HUES48 (cell line): ENCODE measurements around the gene A4GALT.
"Not testable (repeated sequence)": the region's sequence is repeated elsewhere in the genome, so short reads cannot be mapped to it uniquely, and the experiment has no call there.

Source experiments
- H3K27ac ChIP-seq: one replicate; pipeline ENCODE4 v1.7.0; 2013; ENCODE audit warnings: low read depth, low read length, inconsistent platforms
- H3K27me3 ChIP-seq: 2 replicates; pipeline ENCODE4 v1.6.1; 2013; ENCODE audit warnings: mild to moderate bottlenecking, low read length; ENCODE audit not compliant: control insufficient read depth, insufficient read depth
- H3K36me3 ChIP-seq: 2 replicates; pipeline ENCODE4 v1.6.1; 2013; ENCODE audit warnings: low read length; ENCODE audit not compliant: control insufficient read depth, insufficient read depth
- H3K4me1 ChIP-seq: 2 replicates; pipeline ENCODE4 v1.6.1; 2013; ENCODE audit warnings: mild to moderate bottlenecking, low read length; ENCODE audit not compliant: control insufficient read depth, insufficient read depth
- H3K4me3 ChIP-seq: 2 replicates; pipeline ENCODE4 v1.5.1; 2013; ENCODE audit warnings: mild to moderate bottlenecking, low read depth, low read length
- H3K9ac ChIP-seq: 2 replicates; pipeline ENCODE4 v1.6.1; 2013; ENCODE audit warnings: mild to moderate bottlenecking, low read depth, low read length, moderate library complexity
- H3K9me3 ChIP-seq: 2 replicates; pipeline ENCODE4 v1.6.1; 2013; ENCODE audit warnings: low read length; ENCODE audit not compliant: control insufficient read depth, insufficient read depth

The A4GALT gene

GRCh38 chr22:42758931-42759629 is 38.4 kb upstream of the A4GALT start:
- H3K4me1 ChIP-seq = 0 out of 2 replicates have a peak, but pooled peaks cover 3% of the 10 kb centered on the region
- no peak overlapping the region for H3K27ac ChIP-seq
- H3K4me3 ChIP-seq = no peak overlapping the region
- H3K9me3 ChIP-seq = no peaks in the 10 kb centered on the region
- no peaks in the 10 kb centered on the region for H3K27me3 ChIP-seq
- no peaks in the 10 kb centered on the region for H3K36me3 ChIP-seq
- H3K9ac ChIP-seq = no peak overlapping the region

GRCh38 chr22:42755553-42755952 is 34.9 kb upstream of the A4GALT start:
- H3K4me1 ChIP-seq, H3K9me3 ChIP-seq, H3K36me3 ChIP-seq, H3K4me3 ChIP-seq, H3K27ac ChIP-seq, H3K27me3 ChIP-seq, H3K9ac ChIP-seq: not testable (repeated sequence)

- H3K27me3 ChIP-seq, H3K9ac ChIP-seq, H3K9me3 ChIP-seq, H3K4me1 ChIP-seq, H3K4me3 ChIP-seq, H3K36me3 ChIP-seq, H3K27ac ChIP-seq: not testable (repeated sequence)
Measured at GRCh38 chr22:42755121-42755520, 34.5 kb upstream of the A4GALT start.

DNA sequence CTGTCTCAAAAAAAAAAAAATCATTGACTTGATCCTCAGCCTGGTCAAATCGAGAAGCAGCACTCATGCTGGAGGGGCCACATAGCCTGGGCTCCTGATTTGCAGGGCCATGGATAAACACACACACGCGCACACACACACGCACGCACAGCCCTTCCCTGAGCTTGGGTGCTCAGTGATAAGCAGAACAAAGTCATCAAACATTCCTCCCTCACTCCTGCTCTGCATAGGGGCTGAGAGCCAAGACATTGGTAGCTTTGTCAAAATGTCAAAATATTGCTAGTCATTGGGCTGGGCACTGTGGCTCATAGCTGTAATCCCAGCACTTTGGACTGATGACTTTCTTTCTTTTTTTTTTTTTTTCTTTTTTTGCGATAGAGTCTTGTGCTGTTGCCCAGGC is 34.0 kb upstream of the A4GALT start:
- Histone ChIP-seq H3K36me3 (no peaks in the 10 kb centered on the region), H3K27me3 (no peaks in the 10 kb centered on the region), H3K27ac (no peak overlapping the region), H3K4me3 (no peak overlapping the region), H3K4me1 (0 out of 2 replicates have a peak, but pooled peaks cover 3% of the 10 kb centered on the region), H3K9me3 (no peaks in the 10 kb centered on the region), H3K9ac (no peak overlapping the region)

GRCh38 chr22:42752912-42753311 is 32.2 kb upstream of the A4GALT start:
- Histone ChIP-seq H3K4me1 (peaks cover 10% of the 10 kb centered on the region; the same call in 1 of the 2 replicates), H3K9ac (no peak overlapping the region)

DNA sequence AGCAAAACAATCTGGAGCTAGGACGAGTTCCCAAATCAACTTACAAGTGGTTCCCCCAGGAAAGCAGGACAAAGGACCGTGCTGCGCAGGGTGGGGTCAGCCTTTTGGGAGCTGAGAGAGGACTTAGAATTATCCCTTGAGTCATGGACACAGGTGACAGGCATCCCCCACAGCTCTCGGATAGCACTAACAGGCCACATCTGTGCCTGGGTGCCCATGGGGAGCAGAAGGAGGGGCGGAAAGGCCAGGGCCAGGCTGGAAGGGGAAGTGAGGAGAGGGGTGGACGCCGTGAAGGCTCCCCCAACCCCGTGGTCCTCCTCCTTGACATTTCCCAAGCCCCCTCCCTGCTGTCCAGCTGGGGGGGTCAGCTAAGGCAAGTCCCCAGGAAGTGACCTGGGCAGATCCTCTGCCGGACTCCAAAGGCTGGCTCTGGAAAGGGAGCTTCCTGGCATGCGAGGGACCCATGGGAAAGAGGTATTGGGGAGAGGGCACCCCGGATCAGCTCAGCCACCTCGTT is 31.6 kb upstream of the A4GALT start:
- Histone ChIP-seq H3K9ac (no peak overlapping the region), H3K4me3 (no peak overlapping the region), H3K9me3 (no peaks in the 10 kb centered on the region), H3K27ac (no peak overlapping the region), H3K27me3 (no peaks in the 10 kb centered on the region), H3K4me1 (peaks cover 11% of the 10 kb centered on the region; the same call in 1 of the 2 replicates), H3K36me3 (no peaks in the 10 kb centered on the region)

More at GRCh38 chr22:42752912-42753311, 32.2 kb upstream of the A4GALT start:
- Histone ChIP-seq H3K4me3 (no peak overlapping the region), H3K9me3 (no peaks in the 10 kb centered on the region), H3K27ac (no peak overlapping the region), H3K27me3 (no peaks in the 10 kb centered on the region), H3K36me3 (no peaks in the 10 kb centered on the region)

DNA sequence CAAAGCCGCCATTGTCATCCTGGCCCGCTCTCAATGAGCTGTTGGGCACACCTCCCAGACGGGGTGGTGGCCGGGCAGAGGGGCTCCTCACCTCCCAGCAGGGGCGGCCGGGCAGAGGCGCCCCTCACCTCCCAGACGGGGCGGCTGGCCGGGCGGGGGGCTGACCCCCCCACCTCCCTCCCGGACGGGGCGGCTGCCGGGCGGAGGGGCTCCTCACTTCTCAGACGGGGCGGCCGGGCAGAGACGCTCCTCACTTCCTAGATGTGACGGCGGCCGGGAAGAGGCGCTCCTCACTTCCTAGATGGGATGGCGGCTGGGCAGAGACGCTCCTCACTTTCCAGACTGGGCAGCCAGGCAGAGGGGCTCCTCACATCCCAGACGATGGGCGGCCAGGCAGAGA is 29.8 kb upstream of the A4GALT start:
- not testable (repeated sequence) for H3K27ac ChIP-seq, H3K36me3 ChIP-seq, H3K9ac ChIP-seq, H3K9me3 ChIP-seq, H3K4me3 ChIP-seq, H3K27me3 ChIP-seq
- peaks cover 11% of the 10 kb centered on the region; the same call in 1 of the 2 replicates for H3K4me1 ChIP-seq

GRCh38 chr22:42747701-42748513 is 27.2 kb upstream of the A4GALT start:
- Histone ChIP-seq H3K27me3 (no peaks in the 10 kb centered on the region), H3K27ac (no peak overlapping the region), H3K9me3 (no peaks in the 10 kb centered on the region), H3K4me3 (no peak overlapping the region), H3K9ac (no peak overlapping the region), H3K4me1 (peaks cover 11% of the 10 kb centered on the region; the same call in 1 of the 2 replicates), H3K36me3 (no peaks in the 10 kb centered on the region)

GRCh38 chr22:42745118-42745517 is 24.4 kb upstream of the A4GALT start:
- Histone ChIP-seq H3K36me3 (no peaks in the 10 kb centered on the region), H3K4me1 (peaks cover 13% of the 10 kb centered on the region; the same call in 1 of the 2 replicates), H3K4me3 (no peak overlapping the region), H3K9me3 (no peaks in the 10 kb centered on the region), H3K27ac (no peak overlapping the region), H3K9ac (no peak overlapping the region), H3K27me3 (no peaks in the 10 kb centered on the region)

GRCh38 chr22:42743501-42743991 is 22.9 kb upstream of the A4GALT start:
- H3K27ac ChIP-seq = no peak overlapping the region
- H3K4me1 ChIP-seq = peaks cover 13% of the 10 kb centered on the region; the same call in 1 of the 2 replicates
- H3K36me3 ChIP-seq = no peaks in the 10 kb centered on the region
- H3K27me3 ChIP-seq = no peaks in the 10 kb centered on the region
- H3K4me3 ChIP-seq = no peak overlapping the region
- H3K9ac ChIP-seq = no peak overlapping the region
- H3K9me3 ChIP-seq = no peaks in the 10 kb centered on the region

DNA sequence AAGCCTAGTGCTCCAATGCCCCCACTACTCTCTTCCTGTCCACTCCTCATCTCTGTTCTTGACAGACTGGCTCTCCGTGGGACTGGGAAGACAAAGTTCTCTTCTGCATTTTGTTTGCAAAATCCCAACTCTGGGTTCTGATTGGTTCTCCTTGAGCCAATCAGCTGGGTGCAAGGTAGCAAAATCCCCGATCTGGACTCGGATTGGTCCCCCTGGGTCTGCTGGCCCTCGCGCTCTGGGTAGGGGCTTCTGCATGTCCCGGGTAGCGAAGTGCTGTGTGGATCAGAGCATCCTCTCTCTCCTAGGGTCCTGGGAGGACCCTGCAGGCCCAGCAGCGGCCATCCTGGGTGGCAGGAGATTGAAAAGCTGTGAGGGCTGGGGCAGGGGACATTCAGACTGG is 22.3 kb upstream of the A4GALT start:
- Histone ChIP-seq H3K9ac (no peak overlapping the region), H3K4me1 (peaks cover 9% of the 10 kb centered on the region; the same call in 1 of the 2 replicates), H3K27me3 (no peaks in the 10 kb centered on the region)

More for the DNA sequence above, 22.3 kb upstream of the A4GALT start:
- no peak overlapping the region for H3K4me3 ChIP-seq
- H3K27ac ChIP-seq = no peak overlapping the region
- no peaks in the 10 kb centered on the region for H3K9me3 ChIP-seq
- no peaks in the 10 kb centered on the region for H3K36me3 ChIP-seq
